Neural cell (in vitro differentiated cells): ENCODE data around the gene LETM1. TPM values are rescaled to one million over a fixed set of nuclear protein-coding genes. Genes with fewer than 3 reads are reported as not detected.

Experiments used
- H2AFZ ChIP-seq: fragments of 200-600, 300-800 bp; sonication (generic), shearing (Covaris generic); 2 replicates; pipeline ENCODE4 v1.6.0; 2014; ENCODE audit warnings: low read depth, mild to moderate bottlenecking, antibody characterized with exemption, low read length, moderate library complexity
- H3F3A ChIP-seq: fragments of 200-600 bp; shearing (Covaris generic); 2 replicates; pipeline ENCODE4 v1.6.1; 2016; ENCODE audit warnings: mild to moderate bottlenecking, moderate library complexity, mixed read lengths, antibody characterized with exemption, low read length; ENCODE audit not compliant: insufficient read depth, poor library complexity, severe bottlenecking
- H3K27ac ChIP-seq: fragments of 200-600, 300-800 bp; sonication (generic), shearing (Covaris generic); 2 replicates; pipeline ENCODE4 v1.5.1; 2014; ENCODE audit warnings: mild to moderate bottlenecking, low read length, moderate library complexity
- H3K27me3 ChIP-seq: fragments of 300-800, 200-600 bp; sonication (generic), shearing (Covaris generic); 2 replicates; pipeline ENCODE4 v1.6.0; 2014; ENCODE audit warnings: mild to moderate bottlenecking, low read depth, low read length, moderate library complexity; ENCODE audit not compliant: insufficient read depth
- H3K36me3 ChIP-seq: fragments of 300-800, 200-600 bp; sonication (generic), shearing (Covaris generic); 2 replicates; pipeline ENCODE4 v1.5.1; 2014; ENCODE audit warnings: mild to moderate bottlenecking, antibody characterized with exemption, low read length, moderate library complexity; ENCODE audit not compliant: insufficient read depth
- H3K4me2 ChIP-seq: fragments of 300-800, 200-600 bp; sonication (generic), shearing (Covaris generic); 2 replicates; pipeline ENCODE4 v1.6.0; 2014; ENCODE audit warnings: mild to moderate bottlenecking, low read length
- H3K4me3 ChIP-seq: fragments of 300-800, 200-600 bp; sonication (generic), shearing (Covaris generic); 2 replicates; pipeline ENCODE4 v1.5.1; 2014; ENCODE audit warnings: mild to moderate bottlenecking, low read length, moderate library complexity
- H3K79me2 ChIP-seq: fragments of 200-600 bp; shearing (Covaris generic); replicated peaks from 2 replicates; pipeline ENCODE4 v1.6.0; 2014; ENCODE audit warnings: mild to moderate bottlenecking, low read length, moderate library complexity; ENCODE audit not compliant: insufficient read depth
- H3K9ac ChIP-seq: fragments of 300-800, 200-600 bp; sonication (generic), shearing (Covaris generic); 2 replicates; pipeline ENCODE4 v1.6.1; 2016; ENCODE audit warnings: mild to moderate bottlenecking, low read length, mixed read lengths
- H3K9me2 ChIP-seq: fragments of 200-600 bp; shearing (Covaris generic); 2 replicates; pipeline ENCODE4 v1.6.1; 2016; ENCODE audit warnings: mild to moderate bottlenecking, low read length, mixed read lengths; ENCODE audit not compliant: insufficient read depth
- H3K9me3 ChIP-seq: fragments of 200-600, 300-800 bp; sonication (generic), shearing (Covaris generic); 2 replicates; pipeline ENCODE4 v1.6.1; 2016; ENCODE audit warnings: mild to moderate bottlenecking, mixed run types, low read length, moderate library complexity, mixed read lengths
- H4K20me1 ChIP-seq: fragments of 200-600 bp; shearing (Covaris generic); 2 replicates; pipeline ENCODE4 v1.6.1; 2016; ENCODE audit warnings: mild to moderate bottlenecking, mixed run types; ENCODE audit not compliant: insufficient read depth
- EP300 ChIP-seq: fragments of 450-650 bp; conservative IDR thresholded peaks from 2 replicates; pipeline ENCODE4 v1.6.1; 2014; ENCODE audit warnings: antibody characterized with exemption, mild to moderate bottlenecking, moderate library complexity; ENCODE audit not compliant: poor library complexity, severe bottlenecking
- EZH2 ChIP-seq: fragments of 200-600, 300-800 bp; shearing (Covaris generic), sonication (generic); IDR thresholded peaks from 2 replicates; pipeline ENCODE4 v1.6.1; 2014; ENCODE audit warnings: antibody characterized with exemption, low read length, borderline replicate concordance, mild to moderate bottlenecking; ENCODE audit not compliant: insufficient read depth, poor library complexity, severe bottlenecking
- MXI1 ChIP-seq: fragments of 450-650 bp; conservative IDR thresholded peaks from 2 replicates; pipeline ENCODE4 v1.6.1; 2014; ENCODE audit warnings: antibody characterized with exemption, mild to moderate bottlenecking; ENCODE audit not compliant: poor library complexity, severe bottlenecking
- POLR2AphosphoS5 ChIP-seq: IDR thresholded peaks from 2 replicates; pipeline ENCODE4 v1.6.1; 2012
- RAD21 ChIP-seq: fragments of 450-650 bp; conservative IDR thresholded peaks from 2 replicates; pipeline ENCODE4 v1.6.1; 2014; ENCODE audit warnings: antibody characterized with exemption, mild to moderate bottlenecking, moderate library complexity
- SMC3 ChIP-seq: fragments of 450-650 bp; conservative IDR thresholded peaks from 2 replicates; pipeline ENCODE4 v1.6.1; 2014; ENCODE audit warnings: antibody characterized with exemption, mild to moderate bottlenecking, moderate library complexity; ENCODE audit not compliant: poor library complexity
- TAF1 ChIP-seq: IDR thresholded peaks from 2 replicates; pipeline ENCODE4 v1.6.1; 2012; ENCODE audit warnings: low read depth
- polyA plus RNA-seq: library from polyadenylated mRNA; depleted of rRNA; stranded (reverse); fragments of >200 nt; gene quantifications from 2 replicates; pipeline ENCODE4 v1.2.3, GENCODE V29; 2014
- TF ChIP-seq, protein P1 (sequence below): IDR thresholded peaks from 2 replicates; pipeline ENCODE4 v1.6.1; 2012; ENCODE audit warnings: borderline replicate concordance
- TF ChIP-seq, protein P2 (sequence below): fragments of 450-650 bp; IDR thresholded peaks from 2 replicates; pipeline ENCODE4 v1.5.1; 2014; ENCODE audit warnings: antibody characterized with exemption, mild to moderate bottlenecking, moderate library complexity; ENCODE audit not compliant: poor library complexity, severe bottlenecking

The LETM1 gene
- polyA plus RNA-seq, 1 donor from 2014 or later: 38.9 TPM

DNA sequence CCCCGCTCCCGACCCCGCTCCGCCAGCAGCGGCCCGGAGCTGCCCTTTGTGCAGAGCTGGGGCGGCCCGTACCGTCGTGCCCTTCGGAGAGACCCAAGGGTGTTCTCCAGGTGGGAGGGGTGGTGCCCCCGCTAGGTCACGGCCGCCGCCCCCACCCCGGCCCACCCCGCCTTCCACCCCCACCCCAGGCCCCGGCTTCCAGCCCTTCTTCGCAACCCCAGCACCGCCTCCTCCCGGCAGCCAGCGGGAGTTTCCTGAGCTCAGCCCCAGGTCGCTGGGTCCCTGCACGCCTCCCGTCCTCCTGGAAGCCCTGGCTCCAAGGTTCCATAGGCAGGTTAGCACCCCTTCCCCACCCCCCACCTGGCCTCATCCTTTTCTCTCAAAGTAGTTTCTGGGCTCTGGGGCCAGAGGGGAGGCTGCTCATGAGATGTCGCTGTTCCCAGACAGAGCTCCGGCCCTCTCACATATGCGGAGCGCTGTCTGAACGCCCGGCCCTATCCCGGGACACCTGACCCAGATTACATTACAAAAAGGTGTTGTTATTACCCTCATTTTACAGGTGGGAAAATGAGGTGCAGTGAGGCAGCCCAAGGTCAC, 88.1 kb downstream of the LETM1 start:
- Histone ChIP-seq H3K9ac (peak overlapping the region; percentile 38), H2AFZ (no peak overlapping the region), H3K27me3 (peaks cover 21% of the 10 kb centered on the region), H3K27ac (no peak overlapping the region), H3K36me3 (no peaks in the 10 kb centered on the region), H3F3A (no peaks in the 10 kb centered on the region), H4K20me1 (no peaks in the 10 kb centered on the region), H3K9me2 (no peaks in the 10 kb centered on the region), H3K9me3 (no peaks in the 10 kb centered on the region), H3K4me2 (no peak overlapping the region), H3K79me2 (no peaks in the 10 kb centered on the region), H3K4me3 (no peak overlapping the region)
- no peak for TF ChIP-seq SMC3
- no peak for TF ChIP-seq TAF1
- TF ChIP-seq, protein P1, sequence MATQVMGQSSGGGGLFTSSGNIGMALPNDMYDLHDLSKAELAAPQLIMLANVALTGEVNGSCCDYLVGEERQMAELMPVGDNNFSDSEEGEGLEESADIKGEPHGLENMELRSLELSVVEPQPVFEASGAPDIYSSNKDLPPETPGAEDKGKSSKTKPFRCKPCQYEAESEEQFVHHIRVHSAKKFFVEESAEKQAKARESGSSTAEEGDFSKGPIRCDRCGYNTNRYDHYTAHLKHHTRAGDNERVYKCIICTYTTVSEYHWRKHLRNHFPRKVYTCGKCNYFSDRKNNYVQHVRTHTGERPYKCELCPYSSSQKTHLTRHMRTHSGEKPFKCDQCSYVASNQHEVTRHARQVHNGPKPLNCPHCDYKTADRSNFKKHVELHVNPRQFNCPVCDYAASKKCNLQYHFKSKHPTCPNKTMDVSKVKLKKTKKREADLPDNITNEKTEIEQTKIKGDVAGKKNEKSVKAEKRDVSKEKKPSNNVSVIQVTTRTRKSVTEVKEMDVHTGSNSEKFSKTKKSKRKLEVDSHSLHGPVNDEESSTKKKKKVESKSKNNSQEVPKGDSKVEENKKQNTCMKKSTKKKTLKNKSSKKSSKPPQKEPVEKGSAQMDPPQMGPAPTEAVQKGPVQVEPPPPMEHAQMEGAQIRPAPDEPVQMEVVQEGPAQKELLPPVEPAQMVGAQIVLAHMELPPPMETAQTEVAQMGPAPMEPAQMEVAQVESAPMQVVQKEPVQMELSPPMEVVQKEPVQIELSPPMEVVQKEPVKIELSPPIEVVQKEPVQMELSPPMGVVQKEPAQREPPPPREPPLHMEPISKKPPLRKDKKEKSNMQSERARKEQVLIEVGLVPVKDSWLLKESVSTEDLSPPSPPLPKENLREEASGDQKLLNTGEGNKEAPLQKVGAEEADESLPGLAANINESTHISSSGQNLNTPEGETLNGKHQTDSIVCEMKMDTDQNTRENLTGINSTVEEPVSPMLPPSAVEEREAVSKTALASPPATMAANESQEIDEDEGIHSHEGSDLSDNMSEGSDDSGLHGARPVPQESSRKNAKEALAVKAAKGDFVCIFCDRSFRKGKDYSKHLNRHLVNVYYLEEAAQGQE: no peak
- no peak for TF ChIP-seq MXI1
- no peak for TF ChIP-seq POLR2AphosphoS5
- TF ChIP-seq EZH2: no peak
- no peak for TF ChIP-seq EP300
- TF ChIP-seq, protein P2, sequence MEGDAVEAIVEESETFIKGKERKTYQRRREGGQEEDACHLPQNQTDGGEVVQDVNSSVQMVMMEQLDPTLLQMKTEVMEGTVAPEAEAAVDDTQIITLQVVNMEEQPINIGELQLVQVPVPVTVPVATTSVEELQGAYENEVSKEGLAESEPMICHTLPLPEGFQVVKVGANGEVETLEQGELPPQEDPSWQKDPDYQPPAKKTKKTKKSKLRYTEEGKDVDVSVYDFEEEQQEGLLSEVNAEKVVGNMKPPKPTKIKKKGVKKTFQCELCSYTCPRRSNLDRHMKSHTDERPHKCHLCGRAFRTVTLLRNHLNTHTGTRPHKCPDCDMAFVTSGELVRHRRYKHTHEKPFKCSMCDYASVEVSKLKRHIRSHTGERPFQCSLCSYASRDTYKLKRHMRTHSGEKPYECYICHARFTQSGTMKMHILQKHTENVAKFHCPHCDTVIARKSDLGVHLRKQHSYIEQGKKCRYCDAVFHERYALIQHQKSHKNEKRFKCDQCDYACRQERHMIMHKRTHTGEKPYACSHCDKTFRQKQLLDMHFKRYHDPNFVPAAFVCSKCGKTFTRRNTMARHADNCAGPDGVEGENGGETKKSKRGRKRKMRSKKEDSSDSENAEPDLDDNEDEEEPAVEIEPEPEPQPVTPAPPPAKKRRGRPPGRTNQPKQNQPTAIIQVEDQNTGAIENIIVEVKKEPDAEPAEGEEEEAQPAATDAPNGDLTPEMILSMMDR: peak; percentile 51
- TF ChIP-seq RAD21: no peak

DNA sequence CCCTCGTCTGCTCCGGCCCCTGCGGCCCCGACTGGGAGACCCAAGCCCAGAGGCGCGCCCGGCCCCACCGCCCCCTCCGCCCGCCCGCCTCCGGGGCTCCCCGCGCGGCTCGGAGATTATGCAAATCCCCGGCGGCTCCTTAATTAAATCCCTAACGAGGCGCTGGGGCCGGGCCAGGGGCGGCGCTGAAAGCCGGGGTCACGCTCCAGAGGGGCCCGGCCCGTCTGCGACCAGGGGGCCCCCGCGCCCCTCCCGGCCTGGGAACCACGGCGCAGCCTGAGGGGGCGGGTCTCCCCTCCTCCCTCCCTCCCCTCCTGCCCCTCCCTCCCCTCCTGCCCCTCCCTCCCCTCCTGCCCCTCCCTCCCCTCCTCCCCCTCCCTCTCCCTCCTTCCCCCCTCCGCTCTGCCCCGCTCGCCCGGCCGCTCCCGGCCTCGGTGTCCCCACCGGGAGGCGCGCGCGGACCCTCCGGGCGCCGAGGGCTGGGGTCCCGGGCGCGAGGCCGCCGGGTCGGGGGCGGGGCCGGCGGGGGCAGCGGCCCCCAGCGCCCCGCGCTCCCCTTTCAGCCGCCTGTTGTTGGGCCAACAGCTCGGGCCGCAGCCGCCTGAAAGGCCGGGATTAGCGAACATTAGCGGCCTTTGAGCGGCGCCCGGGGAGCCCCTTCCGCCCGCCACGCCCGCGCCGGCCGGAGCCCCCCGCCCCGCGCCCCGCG, 88.7 kb downstream of the LETM1 start:
- no peak overlapping the region for H3K27ac ChIP-seq
- TF ChIP-seq MXI1 (no peak), RAD21 (no peak), EZH2 (no peak), TAF1 (no peak), SMC3 (no peak)
- TF ChIP-seq, protein P1: no peak
- TF ChIP-seq, protein P2: no peak
- peak overlapping the region; percentile 38 for H3K9ac ChIP-seq
- peaks cover 21% of the 10 kb centered on the region for H3K27me3 ChIP-seq
- no peaks in the 10 kb centered on the region for H3K79me2 ChIP-seq
- H3K9me2 ChIP-seq: no peaks in the 10 kb centered on the region
- no peaks in the 10 kb centered on the region for H3F3A ChIP-seq
- no peaks in the 10 kb centered on the region for H4K20me1 ChIP-seq
- no peaks in the 10 kb centered on the region for H3K9me3 ChIP-seq
- H3K4me2 ChIP-seq: no peak overlapping the region
- H3K4me3 ChIP-seq: peak overlapping the region; percentile 52
- no peaks in the 10 kb centered on the region for H3K36me3 ChIP-seq
- no peak overlapping the region for H2AFZ ChIP-seq
